Measurements from ENCODE around the gene HES5.

- TF ChIP-seq CTCF (IDR thresholded peaks at IDR 0.05; ENCODE audit: low read depth, low read length) (no peak), POLR2A (IDR thresholded peaks at IDR 0.05; ENCODE audit: extremely low read depth, insufficient read length) (no peak), MAX (IDR thresholded peaks at IDR 0.05; ENCODE audit: low read depth, low read length) (no peak)
These were observed 24.0 kb upstream of the HES5 start for GRCh38 chr1:2553871-2554620.
